HG02840 (cell line): ENCODE measurements around the gene GRIK5.
A peak's percentile ranks its signal among the peaks of the same experiment; 100 is the strongest.

ENCODE experiments used
- ATAC-seq: cut with Tn5 transposase; IDR thresholded peaks from one replicate; pipeline ENCODE4 v1.9.1; 2021; ENCODE audit warnings: mild to moderate bottlenecking, moderate library complexity, moderate number of reproducible peaks; ENCODE audit not compliant: unreplicated experiment, low FRiP score

GRIK5 gene

GRCh38 chr19:42078538-42079275 is 8.7 kb upstream of the GRIK5 start:
- no peak for ATAC-seq

GRCh38 chr19:42078058-42078457 is 8.1 kb upstream of the GRIK5 start:
- no peak for ATAC-seq

- ATAC-seq: no peak
These were observed 6.5 kb upstream of the GRIK5 start for GRCh38 chr19:42076380-42076944.

- ATAC-seq: peak; percentile 97
These were observed 5.8 kb upstream of the GRIK5 start, which contains the start of gene ZNF574 for GRCh38 chr19:42075616-42076379. TSS of gene ZNF574 (plus strand) at chr19:42076166. CDS start at chr19:42078607, 2,441 bp downstream.

- no peak for ATAC-seq
These were observed 5.3 kb upstream of the GRIK5 start for GRCh38 chr19:42075364-42075615.

GRCh38 chr19:42074513-42075363 is 4.7 kb upstream of the GRIK5 start:
- ATAC-seq: no peak

- ATAC-seq: no peak
These were observed 1.2 kb upstream of the GRIK5 start for GRCh38 chr19:42071247-42071646.

- no peak for ATAC-seq
These were observed 1.0 kb downstream of the GRIK5 start for GRCh38 chr19:42068756-42069571.

GRCh38 chr19:42068361-42068755 is 1.6 kb downstream of the GRIK5 start:
- no peak for ATAC-seq

- ATAC-seq: no peak
These were observed 2.6 kb downstream of the GRIK5 start for GRCh38 chr19:42067315-42067888.

- ATAC-seq: no peak
These were observed 3.8 kb downstream of the GRIK5 start for GRCh38 chr19:42066075-42066754.

- no peak for ATAC-seq
These were observed 4.5 kb downstream of the GRIK5 start for GRCh38 chr19:42065511-42065910.

- ATAC-seq: no peak
These were observed 5.0 kb downstream of the GRIK5 start for GRCh38 chr19:42065051-42065450.

GRCh38 chr19:42064432-42064831 is 5.6 kb downstream of the GRIK5 start:
- no peak for ATAC-seq

- ATAC-seq: no peak
These were observed 7.6 kb downstream of the GRIK5 start for GRCh38 chr19:42062381-42062780.

GRCh38 chr19:42060117-42060516 is 9.9 kb downstream of the GRIK5 start:
- no peak for ATAC-seq

GRCh38 chr19:42059196-42059595 is 10.8 kb downstream of the GRIK5 start:
- ATAC-seq: no peak

GRCh38 chr19:42057846-42058245 is 12.2 kb downstream of the GRIK5 start:
- no peak for ATAC-seq

GRCh38 chr19:42054205-42054604 is 15.8 kb downstream of the GRIK5 start:
- ATAC-seq: no peak
